Peyer's patch (tissue), 4 donors: Measurements from ENCODE around the gene FKBP2.

ENCODE experiments used
- CTCF ChIP-seq, 6 experiments: fragments of 450-650 bp in 4 of 6; fragments of 200-600 bp in 2 of 6; sonication (generic) in 1 of 6; IDR thresholded peaks; one replicate each; pipeline ENCODE4 v1.5.1; 2017 to 2019; ENCODE audit warnings: antibody characterized with exemption in 6 of 6, mild to moderate bottlenecking in 3 of 6, moderate library complexity in 1 of 6
- POLR2A ChIP-seq, 2 donors: fragments of 450-650 bp; IDR thresholded peaks; one replicate each; pipeline ENCODE4 v1.5.1; 2017; ENCODE audit warnings: antibody characterized with exemption in 2 of 2, mild to moderate bottlenecking in 2 of 2, moderate library complexity in 2 of 2

GRCh38 chr11:64252003-64252872 lies 11.3 kb downstream of the FKBP2 start:
- TF ChIP-seq POLR2A (IDR thresholded peaks at IDR 0.05) (peak; percentile 65 to 67), CTCF (IDR thresholded peaks at IDR 0.05) (peak in 5 of 6 experiments; percentile 29 to 50 (median 36))
